Measurements from ENCODE around the gene AGAP3. TPM values are rescaled to one million over a fixed set of nuclear protein-coding genes. Genes with fewer than 3 reads are reported as not detected.

Gene AGAP3
- total and polyA plus RNA-seq, 2 donors from 2014 or later = 35.8 to 64.4 TPM

DNA sequence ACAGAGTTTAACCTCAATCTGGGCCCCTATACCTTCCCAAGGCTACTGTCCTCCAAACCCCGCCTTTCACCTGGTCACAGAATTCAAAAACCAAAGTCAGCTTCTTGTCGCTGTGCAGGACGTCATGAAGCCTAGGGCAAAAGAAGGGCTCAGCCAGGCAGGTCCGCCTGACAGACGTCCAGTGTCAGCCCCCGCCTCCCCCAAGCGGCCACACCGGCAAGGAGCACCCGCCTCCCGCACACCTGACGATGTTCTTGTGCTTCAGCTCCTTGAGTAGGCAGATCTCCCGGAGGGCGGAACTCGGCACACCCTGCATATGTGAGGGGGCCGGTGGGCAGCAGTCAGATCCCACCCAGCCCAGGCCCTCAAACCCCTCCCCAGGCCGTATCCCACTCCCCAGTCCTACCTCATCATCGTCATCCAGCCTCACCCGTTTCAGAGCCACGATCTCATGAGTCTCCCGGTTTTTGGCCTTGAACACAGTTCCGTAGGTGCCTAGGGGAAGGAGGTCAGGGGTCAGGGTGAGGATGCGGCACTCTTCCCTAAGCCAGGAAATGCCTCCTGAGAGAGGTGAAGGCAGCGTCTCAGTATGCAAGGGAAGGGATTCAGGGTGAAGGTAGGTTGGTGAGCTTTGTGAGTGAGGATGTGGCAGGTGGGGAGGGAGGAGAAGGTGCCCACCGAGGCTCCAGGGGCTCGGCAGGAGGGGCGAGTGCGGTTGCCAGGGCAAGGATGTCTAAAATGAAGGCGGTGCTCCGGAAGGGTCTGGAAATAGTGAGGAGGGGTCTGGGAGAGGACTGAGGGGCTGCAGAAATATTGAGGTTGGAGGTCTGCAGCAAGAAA is 29.4 kb upstream of the AGAP3 start:
- no peak for FAIRE-seq
- no peak overlapping the region for H3K27ac ChIP-seq (ENCODE audit: low read depth in 2 of 2, low read length in 2 of 2)
- peak overlapping the region; percentile 40 to 74 (median 69) for H3K9ac ChIP-seq (ENCODE audit: low read length in 3 of 3)
- H3K4me3 ChIP-seq (ENCODE audit: low read length in 3 of 3) = peak overlapping the region; percentile 66 to 99 (median 93)
- intact Hi-C loops (cut with DNase I) = no loop called here
- no peaks in the 10 kb centered on the region for H3K27me3 ChIP-seq (ENCODE audit: control insufficient read depth, insufficient read depth, low read length)
- H3K9me3 ChIP-seq (ENCODE audit: control insufficient read depth in 2 of 3, insufficient read depth in 1 of 3, low read length in 3 of 3) = no peaks in the 10 kb centered on the region
- peak in 3 of 5 donors; percentile 26 to 79 (median 37) for DNase-seq
- H3K4me1 ChIP-seq (ENCODE audit: control insufficient read depth in 2 of 3, insufficient read depth in 2 of 3, low read depth in 1 of 3, low read length in 3 of 3) = peaks cover 4 to 33% (median 19%) of the 10 kb centered on the region in 3 donors
- TF ChIP-seq, protein P1, sequence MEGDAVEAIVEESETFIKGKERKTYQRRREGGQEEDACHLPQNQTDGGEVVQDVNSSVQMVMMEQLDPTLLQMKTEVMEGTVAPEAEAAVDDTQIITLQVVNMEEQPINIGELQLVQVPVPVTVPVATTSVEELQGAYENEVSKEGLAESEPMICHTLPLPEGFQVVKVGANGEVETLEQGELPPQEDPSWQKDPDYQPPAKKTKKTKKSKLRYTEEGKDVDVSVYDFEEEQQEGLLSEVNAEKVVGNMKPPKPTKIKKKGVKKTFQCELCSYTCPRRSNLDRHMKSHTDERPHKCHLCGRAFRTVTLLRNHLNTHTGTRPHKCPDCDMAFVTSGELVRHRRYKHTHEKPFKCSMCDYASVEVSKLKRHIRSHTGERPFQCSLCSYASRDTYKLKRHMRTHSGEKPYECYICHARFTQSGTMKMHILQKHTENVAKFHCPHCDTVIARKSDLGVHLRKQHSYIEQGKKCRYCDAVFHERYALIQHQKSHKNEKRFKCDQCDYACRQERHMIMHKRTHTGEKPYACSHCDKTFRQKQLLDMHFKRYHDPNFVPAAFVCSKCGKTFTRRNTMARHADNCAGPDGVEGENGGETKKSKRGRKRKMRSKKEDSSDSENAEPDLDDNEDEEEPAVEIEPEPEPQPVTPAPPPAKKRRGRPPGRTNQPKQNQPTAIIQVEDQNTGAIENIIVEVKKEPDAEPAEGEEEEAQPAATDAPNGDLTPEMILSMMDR (IDR thresholded peaks at IDR 0.05; ENCODE audit: borderline replicate concordance, extremely low read depth, insufficient read depth) = no peak
- no peaks in the 10 kb centered on the region for H3K36me3 ChIP-seq (ENCODE audit: control insufficient read depth in 2 of 3, insufficient read depth in 3 of 3, low read length in 3 of 3)

DNA sequence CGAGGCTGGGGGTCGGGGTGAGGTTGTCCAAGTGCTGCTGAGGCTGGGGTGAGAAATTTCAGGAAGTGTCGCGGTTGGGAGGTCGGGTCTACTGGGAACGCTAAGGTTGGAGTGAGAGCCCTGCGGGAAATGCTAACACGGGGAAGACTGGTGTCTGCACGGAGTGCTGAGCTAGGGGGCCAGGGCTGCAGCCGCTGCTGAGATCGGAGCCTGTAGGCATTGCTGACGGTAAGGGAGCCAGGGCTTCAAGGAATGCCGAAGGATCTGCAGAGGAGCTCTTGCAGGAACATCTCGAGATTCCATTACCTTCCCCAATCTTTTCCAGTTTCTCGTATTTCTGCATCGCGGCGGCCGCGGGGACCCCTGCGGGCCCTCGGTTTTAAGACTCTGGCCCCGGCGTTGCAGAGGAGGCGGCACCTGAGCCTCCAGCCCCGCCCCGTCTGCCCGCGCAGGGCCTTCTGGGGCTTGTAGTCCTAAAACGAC is 28.7 kb upstream of the AGAP3 start, which contains the start of gene CDK5:
Gene CDK5, minus strand, starts transcription at position 392 of the 483 bp plus-strand sequence. Its CDS starts 49 bp downstream, at position 343.
- Histone ChIP-seq H3K27me3 (ENCODE audit: control insufficient read depth, insufficient read depth, low read length) (no peaks in the 10 kb centered on the region), H3K36me3 (ENCODE audit: control insufficient read depth in 2 of 3, insufficient read depth in 3 of 3, low read length in 3 of 3) (no peaks in the 10 kb centered on the region), H3K4me3 (ENCODE audit: low read length in 3 of 3) (peak within 1 kb of the TSS; percentile 71 to 99 (median 93)), H3K9ac (ENCODE audit: low read length in 3 of 3) (peak within 1 kb of the TSS; percentile 50 to 95 (median 93)), H3K27ac (ENCODE audit: low read depth in 2 of 2, low read length in 2 of 2) (peak within 1 kb of the TSS; percentile 99 to 100), H3K4me1 (ENCODE audit: control insufficient read depth in 2 of 3, insufficient read depth in 2 of 3, low read depth in 1 of 3, low read length in 3 of 3) (peaks cover 4 to 36% (median 19%) of the 10 kb centered on the region in 3 donors), H3K9me3 (ENCODE audit: control insufficient read depth in 2 of 3, insufficient read depth in 1 of 3, low read length in 3 of 3) (no peaks in the 10 kb centered on the region)
- no peak for DNase-seq
- FAIRE-seq = no peak
- intact Hi-C loops (cut with DNase I) = no loop called here
- TF ChIP-seq, protein P1 (IDR thresholded peaks at IDR 0.05; ENCODE audit: borderline replicate concordance, extremely low read depth, insufficient read depth) = no peak

DNA sequence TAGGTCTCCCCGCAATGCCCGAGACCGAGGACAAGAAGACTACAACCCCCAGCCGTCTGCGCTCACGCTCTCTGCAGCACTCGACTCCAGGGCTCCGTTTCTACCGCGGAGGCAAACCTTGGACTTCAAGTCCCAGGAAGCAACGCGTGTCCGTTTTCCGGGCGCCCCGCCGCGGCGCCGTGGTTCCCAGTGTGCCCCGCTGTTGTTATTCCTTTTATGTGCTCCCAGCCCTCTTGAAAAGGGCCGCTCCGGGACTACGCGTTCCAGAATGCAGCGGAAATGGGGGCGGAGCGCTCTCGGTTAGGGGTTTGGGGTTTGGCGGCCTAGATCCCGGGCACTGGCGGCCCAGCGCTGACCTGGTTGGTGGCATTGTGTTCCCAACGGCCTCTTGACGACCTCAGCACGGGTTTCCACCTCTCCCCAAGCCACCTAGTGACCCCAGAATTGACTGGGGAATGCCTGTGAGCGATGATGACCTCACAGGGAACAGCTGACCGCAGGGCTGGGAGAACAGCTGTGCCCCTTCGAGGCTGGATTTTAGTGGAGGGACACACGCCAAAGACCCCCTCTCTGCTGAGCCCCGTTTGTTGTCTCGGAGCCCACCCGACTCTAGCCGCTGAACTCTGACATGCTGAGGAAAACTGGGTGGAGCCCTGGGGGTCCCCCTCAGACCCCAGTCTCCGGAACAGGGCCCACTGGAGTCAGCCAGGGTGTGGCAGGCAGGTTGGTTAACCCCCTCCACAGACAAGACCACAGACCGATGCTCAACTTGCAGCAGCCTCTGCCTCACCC is 28.1 kb upstream of the AGAP3 start:
- intact Hi-C loops (cut with DNase I) = no loop called here
- DNase-seq (peak; percentile 99 to 100 (median 99)), FAIRE-seq (peak; percentile 87)
- Histone ChIP-seq H3K27ac (ENCODE audit: low read depth in 2 of 2, low read length in 2 of 2) (peak overlapping the region; percentile 99 to 100), H3K4me3 (ENCODE audit: low read length in 3 of 3) (peak overlapping the region; percentile 71 to 93 (median 82)), H3K27me3 (ENCODE audit: control insufficient read depth, insufficient read depth, low read length) (no peaks in the 10 kb centered on the region), H3K9me3 (ENCODE audit: control insufficient read depth in 2 of 3, insufficient read depth in 1 of 3, low read length in 3 of 3) (no peaks in the 10 kb centered on the region), H3K4me1 (ENCODE audit: control insufficient read depth in 2 of 3, insufficient read depth in 2 of 3, low read depth in 1 of 3, low read length in 3 of 3) (peaks cover 4 to 36% (median 19%) of the 10 kb centered on the region in 3 donors), H3K9ac (ENCODE audit: low read length in 3 of 3) (peak overlapping the region; percentile 50 to 95 (median 93)), H3K36me3 (ENCODE audit: control insufficient read depth in 2 of 3, insufficient read depth in 3 of 3, low read length in 3 of 3) (no peaks in the 10 kb centered on the region)
- TF ChIP-seq, protein P1 (IDR thresholded peaks at IDR 0.05; ENCODE audit: borderline replicate concordance, extremely low read depth, insufficient read depth) = no peak
